Uterine smooth muscle cell (primary cell): ENCODE results near the gene DCDC2. TPM values are rescaled to one million over a fixed set of nuclear protein-coding genes. Genes with fewer than 3 reads are reported as not detected.

ENCODE experiments used
- total RNA-seq: library from RNA; depleted of rRNA; stranded (reverse); fragments of >200 nt; gene quantifications from 2 replicates; pipeline ENCODE4 v1.2.3, GENCODE V29; 2014

The DCDC2 gene
- 1.1 and 6.1 TPM in 2 replicates for total RNA-seq

GRCh38 chr6:24357336-24358218 is at the start of gene DCDC2:
Gene DCDC2 (minus strand): TSS chr6:24358059. CDS start chr6:24357750, 309 bp downstream.

GRCh38 chr6:24402697-24403500 is 45.0 kb upstream of the DCDC2 start, which contains the start of gene MRS2:
Gene MRS2 (plus strand): TSS chr6:24402936. CDS start chr6:24403047, 111 bp downstream.

GRCh38 chr6:24125980-24126379 is 231.9 kb downstream of the DCDC2 start, which contains the start of gene NRSN1:
Gene NRSN1 (plus strand): TSS chr6:24126215. CDS start chr6:24134328, 8,113 bp downstream.

Other genes starting within 250 kb of the DCDC2 start
- not detected in 2 replicates for gene NRSN1, start 231.8 kb downstream of the DCDC2 start, total RNA-seq
- gene MRS2, start 44.9 kb upstream of the DCDC2 start, total RNA-seq: 32.0 and 32.3 TPM in 2 replicates
- gene GPLD1, start 131.5 kb upstream of the DCDC2 start, total RNA-seq: 0.33 and 0.87 TPM in 2 replicates
- 1.3 and 2.1 TPM in 2 replicates for gene ALDH5A1, start 136.9 kb upstream of the DCDC2 start, total RNA-seq